ENCODE results near the gene SLC35D1.
"Not testable (repeated sequence)": the region's sequence is repeated elsewhere in the genome, so short reads cannot be mapped to it uniquely, and the experiment has no call there.

SLC35D1 gene

DNA sequence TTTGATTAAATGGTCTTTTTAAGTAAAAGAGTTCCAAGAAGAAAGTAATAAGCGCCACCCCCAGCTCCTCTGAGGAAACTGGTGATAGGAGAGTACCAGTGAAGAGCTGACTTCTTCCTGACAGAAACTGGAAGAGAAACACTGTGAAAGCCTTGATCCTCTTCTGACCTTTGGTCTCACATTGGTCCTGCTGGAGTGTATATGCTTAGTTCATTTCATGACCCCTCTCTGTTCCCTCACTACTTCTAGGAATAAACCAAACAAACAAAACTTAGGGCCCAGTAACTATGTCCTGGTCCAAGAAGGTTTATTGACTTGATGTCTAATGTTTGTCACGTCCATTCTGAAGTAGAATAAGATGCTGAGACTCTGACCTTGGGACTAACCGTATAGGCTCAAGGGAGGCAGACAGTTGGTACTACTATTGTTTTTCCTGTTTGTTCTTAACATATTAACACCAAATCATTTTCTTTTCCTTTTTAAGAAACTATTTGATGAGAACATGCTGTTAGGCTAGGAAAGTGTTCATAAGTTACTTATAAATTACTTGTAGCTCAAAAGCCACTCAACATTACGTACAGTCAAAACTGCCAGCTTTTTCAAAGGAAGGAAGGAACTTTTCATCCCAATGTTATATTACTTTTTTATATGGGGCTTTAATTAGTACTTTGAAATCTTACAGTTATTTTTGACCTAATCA, 71.2 kb downstream of the SLC35D1 start:
- DNase-seq: no peak

DNA sequence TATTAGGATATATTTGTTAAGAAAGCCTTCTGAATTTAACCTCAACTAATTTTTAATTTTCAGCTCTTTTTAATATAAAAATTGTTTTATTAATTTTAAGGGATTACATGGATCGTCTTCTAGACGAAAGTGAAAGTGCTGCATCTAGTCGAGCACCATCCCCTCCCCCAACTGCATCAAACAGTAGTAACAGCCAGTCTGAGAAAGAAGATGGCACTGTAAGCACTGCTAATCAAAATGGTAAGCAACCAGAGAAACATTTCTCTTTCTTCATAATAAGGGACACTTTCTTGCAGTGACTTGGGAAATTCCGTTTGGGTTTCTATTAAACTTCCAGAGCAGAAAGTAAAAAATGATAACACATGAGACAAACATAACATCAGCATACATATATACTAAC, 72.3 kb downstream of the SLC35D1 start:
- DNase-seq: no peak

DNA sequence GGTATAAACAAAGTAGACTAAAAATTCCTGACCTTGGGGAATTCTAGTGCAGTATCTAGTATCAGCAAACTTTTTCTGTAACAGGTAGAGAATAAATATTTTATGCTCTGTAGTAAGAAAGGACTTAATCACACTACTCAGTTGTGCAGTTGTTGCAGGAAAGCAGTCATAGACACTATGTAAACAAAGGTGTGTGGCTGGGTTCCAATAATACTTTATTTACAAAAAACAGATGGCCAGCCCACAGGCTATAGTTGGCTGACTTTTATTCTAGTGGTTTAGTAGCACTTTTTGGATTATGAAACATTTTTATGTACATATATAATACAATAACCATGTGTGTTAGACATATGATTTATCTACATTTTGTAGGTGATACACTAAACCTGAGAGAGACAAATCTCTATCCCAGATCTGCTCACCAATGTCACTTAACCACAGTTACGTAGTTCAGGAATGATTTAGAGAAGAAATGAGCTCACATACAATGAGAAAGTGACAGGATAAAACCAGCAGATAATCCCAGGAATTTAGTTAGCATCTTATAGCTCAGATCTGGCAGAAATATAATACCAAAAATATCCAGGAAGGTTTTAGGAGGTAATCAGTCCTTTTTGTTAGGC, 73.1 kb downstream of the SLC35D1 start:
- no peak for DNase-seq

DNA sequence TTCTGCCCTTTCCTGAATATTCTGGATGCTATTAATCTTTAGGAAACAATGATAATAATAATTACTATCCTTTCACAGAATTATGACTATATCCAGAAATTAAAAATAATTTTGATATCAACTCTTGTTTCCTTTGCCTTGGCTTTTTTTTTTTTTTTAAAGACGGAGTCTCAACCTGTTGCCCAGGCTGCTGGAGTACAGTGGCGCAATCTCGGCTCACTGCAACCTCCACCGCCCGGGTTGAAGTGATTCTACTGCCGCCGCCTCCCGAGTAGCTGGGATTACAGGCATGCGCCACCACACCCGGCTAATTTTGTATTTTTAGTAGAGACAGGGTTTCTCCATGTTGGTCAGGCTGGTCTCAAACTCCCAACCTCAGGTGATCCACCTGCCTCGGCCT, 74.3 kb downstream of the SLC35D1 start:
- not testable (repeated sequence) for DNase-seq

DNA sequence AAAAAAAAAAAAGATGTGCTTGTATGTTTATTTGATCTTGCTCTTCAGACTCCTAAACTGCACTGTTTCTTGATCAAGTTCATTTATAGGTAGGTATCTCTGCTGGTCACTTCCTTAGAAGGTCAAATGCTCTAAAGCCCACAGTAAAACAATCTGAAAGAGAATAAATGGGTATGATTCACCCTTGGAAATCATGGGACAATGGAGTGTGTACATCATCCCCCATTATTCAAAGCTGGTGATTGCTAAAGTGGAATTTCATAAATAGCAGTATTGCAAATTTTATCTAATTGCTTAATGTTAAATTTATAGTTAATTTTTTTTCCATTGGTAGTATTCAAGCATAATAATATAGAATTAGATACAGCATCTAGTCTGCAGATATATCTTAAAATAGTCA, 75.7 kb downstream of the SLC35D1 start:
- DNase-seq: no peak

DNA sequence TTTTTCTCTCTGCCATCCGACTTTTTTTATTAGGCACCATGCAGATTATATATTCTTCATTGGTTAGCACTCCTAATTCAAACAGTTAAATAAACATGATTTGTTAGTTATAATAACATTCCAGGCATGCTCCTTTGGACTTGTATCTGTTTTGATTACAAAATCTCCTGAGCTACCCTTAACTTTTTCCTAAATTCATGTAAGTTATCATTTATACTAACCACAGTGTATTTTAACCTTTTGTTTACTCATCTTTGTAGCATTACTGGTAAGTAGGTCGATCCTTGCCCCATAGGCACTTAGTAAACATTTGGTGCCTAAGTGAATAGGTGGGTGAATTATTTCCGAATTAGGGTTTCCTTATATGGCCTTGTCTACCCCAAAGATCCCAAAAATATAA, 85.4 kb downstream of the SLC35D1 start:
- no peak for DNase-seq

DNA sequence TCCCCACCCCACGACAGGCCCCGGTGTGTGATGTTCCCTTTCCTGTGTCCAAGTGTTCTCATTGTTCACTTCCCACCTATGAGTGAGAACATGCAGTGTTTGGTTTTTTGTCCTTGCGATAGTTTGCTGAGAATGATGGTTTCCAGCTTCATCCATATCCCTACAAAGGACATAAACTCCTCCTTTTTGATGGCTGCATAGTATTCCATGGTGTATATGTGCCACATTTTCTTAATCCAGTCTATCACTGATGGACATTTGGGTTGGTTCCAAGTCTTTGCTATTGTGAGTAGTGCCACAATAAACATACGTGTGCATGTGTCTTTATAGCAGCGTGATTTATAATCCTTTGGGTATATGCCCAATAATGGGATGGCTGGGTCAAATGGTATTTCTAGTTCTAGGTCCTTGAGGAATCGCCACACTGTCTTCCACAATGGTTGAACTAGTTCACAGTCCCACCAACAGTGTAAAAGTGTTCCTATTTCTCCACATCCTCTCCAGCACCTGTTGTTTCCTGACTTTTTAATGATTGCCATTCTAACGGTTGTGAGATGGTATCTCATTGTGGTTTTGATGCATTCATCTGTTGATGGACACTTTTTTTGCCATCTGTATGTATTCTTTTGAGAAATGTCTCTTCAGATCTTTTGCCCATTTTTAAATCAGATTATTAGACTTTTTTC, 87.6 kb downstream of the SLC35D1 start:
- not testable (repeated sequence) for DNase-seq

DNA sequence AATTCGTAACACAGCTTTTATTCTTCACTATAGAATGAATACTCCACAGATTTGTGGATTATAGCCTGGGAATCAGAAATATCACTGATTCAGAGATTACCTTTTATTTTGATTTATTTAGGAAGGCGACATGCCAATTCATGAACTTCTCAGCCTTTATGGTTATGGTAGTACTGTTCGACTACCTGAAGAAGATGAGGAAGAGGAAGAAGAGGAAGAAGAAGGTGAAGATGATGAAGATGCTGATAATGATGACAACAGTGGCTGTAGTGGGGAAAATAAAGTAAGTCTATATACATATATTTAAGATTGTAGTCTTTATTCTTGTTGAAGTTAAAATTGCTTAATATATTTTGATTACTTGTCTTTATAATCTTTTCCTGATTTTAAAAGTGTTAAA, 96.0 kb downstream of the SLC35D1 start:
- DNase-seq: no peak

DNA sequence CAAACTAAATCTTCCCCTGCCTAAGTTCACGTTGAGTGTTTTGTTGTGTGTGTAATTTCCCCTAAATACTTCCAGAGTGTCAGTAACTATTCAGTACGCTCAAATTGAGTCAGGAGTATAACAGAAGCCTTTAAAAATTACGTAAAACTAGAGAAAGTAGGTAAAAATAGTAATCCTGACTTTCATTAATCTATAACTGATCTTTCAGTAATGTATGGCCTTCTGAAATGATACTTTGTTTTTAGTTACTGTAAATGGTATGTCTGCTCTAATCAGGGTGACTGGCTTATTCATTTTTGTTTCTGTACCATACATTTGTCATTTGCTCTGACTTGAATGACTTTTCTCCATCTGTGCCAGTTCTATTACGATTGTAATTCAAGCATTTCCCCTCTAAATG, 99.7 kb downstream of the SLC35D1 start:
- no peak for DNase-seq

DNA sequence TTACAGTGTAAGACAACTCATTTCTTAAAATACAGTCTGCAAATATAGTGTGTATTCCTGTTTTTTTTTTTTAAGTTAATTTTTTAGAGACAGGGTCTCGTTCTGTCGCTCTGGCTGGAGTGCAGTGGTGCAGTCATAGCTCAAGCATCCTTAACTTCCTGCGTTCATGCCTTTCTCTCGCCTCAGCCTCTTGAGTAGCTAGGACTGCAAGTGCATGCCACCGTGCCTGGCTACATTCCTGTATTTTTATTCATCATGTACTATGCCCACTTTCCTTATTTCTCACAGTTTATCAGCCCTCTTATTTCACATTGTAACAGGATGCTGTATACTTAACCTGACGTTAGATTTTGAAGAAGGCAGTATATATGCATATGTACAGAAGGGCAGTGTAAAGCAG, 102.4 kb downstream of the SLC35D1 start:
- no peak for DNase-seq

All from NCI-H524 treated with DMSO at 0.1 percent for 48 hours (cell line).